ENCODE measurements around the gene ABL1.

ABL1 gene

GRCh38 chr9:130921300-130921988 is 86.4 kb downstream of the ABL1 start:
- no peak for DNase-seq

- no peak for DNase-seq
These were observed 87.2 kb downstream of the ABL1 start for GRCh38 chr9:130921989-130922892.

GRCh38 chr9:130922893-130923610 is 88.0 kb downstream of the ABL1 start:
- no peak for DNase-seq

GRCh38 chr9:130923611-130924447 is 88.8 kb downstream of the ABL1 start:
- no peak for DNase-seq

GRCh38 chr9:130924448-130924788 is 89.4 kb downstream of the ABL1 start:
- DNase-seq = no peak

- DNase-seq = no peak
These were observed 90.1 kb downstream of the ABL1 start for GRCh38 chr9:130925050-130925678.

GRCh38 chr9:130927338-130927737 is 92.3 kb downstream of the ABL1 start:
- no peak for DNase-seq

GRCh38 chr9:130927995-130928900 is 93.2 kb downstream of the ABL1 start:
- no peak for DNase-seq

GRCh38 chr9:130929571-130930038 is 94.6 kb downstream of the ABL1 start:
- DNase-seq = no peak

- DNase-seq = no peak
These were observed 95.2 kb downstream of the ABL1 start for GRCh38 chr9:130930132-130930803.

GRCh38 chr9:130930804-130931349 is 95.8 kb downstream of the ABL1 start:
- no peak for DNase-seq

GRCh38 chr9:130931508-130932254 is 96.6 kb downstream of the ABL1 start:
- DNase-seq = no peak

GRCh38 chr9:130932255-130933079 is 97.4 kb downstream of the ABL1 start:
- DNase-seq = peak in 1 of 2 experiments; percentile 21

- no peak for DNase-seq
These were observed 98.3 kb downstream of the ABL1 start for GRCh38 chr9:130933114-130934046.

GRCh38 chr9:130934246-130934645 is 99.2 kb downstream of the ABL1 start:
- DNase-seq = no peak

GRCh38 chr9:130934702-130935647 is 99.9 kb downstream of the ABL1 start:
- no peak for DNase-seq

Measured in NCI-H526 (cell line).